ENCODE data around the gene ANKRD30B. TPM values are rescaled to one million over a fixed set of nuclear protein-coding genes. Genes with fewer than 3 reads are reported as not detected.

Gene ANKRD30B
- total and polyA plus RNA-seq, 2 of the 13 experiments (the other 11 are each of a cell fraction or from before 2014, with no cell fraction given): not detected

GRCh38 chr18:14769381-14769780, 21.4 kb downstream of the ANKRD30B start:
- Histone ChIP-seq H3K27me3 (ENCODE audit: control insufficient read depth in 1 of 2, insufficient read depth in 2 of 2, low read length in 2 of 2) (no peaks in the 10 kb centered on the region), H3K27ac (ENCODE audit: extremely low read length, insufficient read depth, low read length) (no peak overlapping the region), H3K4me2 (ENCODE audit: low read depth, low read length) (no peak overlapping the region), H3K4me1 (ENCODE audit: insufficient read depth, low read length) (no peaks in the 10 kb centered on the region), H3K4me3 (replicated peaks in 1 of 3; ENCODE audit: insufficient read depth in 1 of 3, low read depth in 2 of 3, low read length in 3 of 3) (no peak overlapping the region), H3K36me3 (replicated peaks in 1 of 2; ENCODE audit: control insufficient read depth in 1 of 2, insufficient read depth in 2 of 2, low read length in 2 of 2) (no peaks in the 10 kb centered on the region), H3K79me2 (ENCODE audit: insufficient read depth, low read length) (no peaks in the 10 kb centered on the region), H2AFZ (ENCODE audit: low read length) (no peak overlapping the region), H4K20me1 (ENCODE audit: insufficient read depth, low read length) (no peaks in the 10 kb centered on the region), H3K9ac (ENCODE audit: insufficient read depth, low read depth, low read length) (no peak overlapping the region), H3K9me3 (ENCODE audit: low read length) (no peaks in the 10 kb centered on the region)
- intact Hi-C loops (cut with micrococcal nuclease; ENCODE audit: unreplicated experiment) (no loop called here), in situ Hi-C loops (cut with HindIII; ENCODE audit: extremely low pct_ligation_motif_present, low pct_unique_long_range_greater_than_20kb) (no loop called here)
- no peak for FAIRE-seq
- no peak for TF ChIP-seq ZNF670 (CRISPR knock-in tag; IDR thresholded peaks at IDR 0.05; ENCODE audit: borderline replicate concordance)
- no peak for TF ChIP-seq RFX1 (IDR thresholded peaks at IDR 0.05)
- TF ChIP-seq MAZ (IDR thresholded peaks at IDR 0.05; ENCODE audit: borderline replicate concordance, low read depth, low read length): no peak
- no peak for TF ChIP-seq MAZ (CRISPR knock-in tag; IDR thresholded peaks at IDR 0.05; ENCODE audit: low read depth)
- no peak for TF ChIP-seq ZNF207 (IDR thresholded peaks at IDR 0.05; ENCODE audit: borderline replicate concordance)
- no peak for TF ChIP-seq TARDBP (CRISPR knock-in tag; IDR thresholded peaks at IDR 0.05)
- no peak for TF ChIP-seq CENPBD1 (CRISPR knock-in tag; IDR thresholded peaks at IDR 0.05; ENCODE audit: borderline replicate concordance, low read depth)
- no peak for TF ChIP-seq REXO4 (CRISPR knock-in tag; IDR thresholded peaks at IDR 0.05; ENCODE audit: borderline replicate concordance)
- no peak for TF ChIP-seq HMGA1 (CRISPR knock-in tag; conservative IDR thresholded peaks at IDR 0.05)
- TF ChIP-seq MAFF (IDR thresholded peaks at IDR 0.05; ENCODE audit: low read depth, low read length): no peak
- no peak for TF ChIP-seq ZNF563 (CRISPR knock-in tag; IDR thresholded peaks at IDR 0.05)
- TF ChIP-seq MAF1 (CRISPR knock-in tag; IDR thresholded peaks at IDR 0.05; ENCODE audit: borderline replicate concordance): no peak
- TF ChIP-seq ZFP37 (CRISPR knock-in tag; IDR thresholded peaks at IDR 0.05; ENCODE audit: borderline replicate concordance): no peak
- no peak for TF ChIP-seq ZNF329 (CRISPR knock-in tag; IDR thresholded peaks at IDR 0.05; ENCODE audit: low read depth)
- TF ChIP-seq, protein P1, sequence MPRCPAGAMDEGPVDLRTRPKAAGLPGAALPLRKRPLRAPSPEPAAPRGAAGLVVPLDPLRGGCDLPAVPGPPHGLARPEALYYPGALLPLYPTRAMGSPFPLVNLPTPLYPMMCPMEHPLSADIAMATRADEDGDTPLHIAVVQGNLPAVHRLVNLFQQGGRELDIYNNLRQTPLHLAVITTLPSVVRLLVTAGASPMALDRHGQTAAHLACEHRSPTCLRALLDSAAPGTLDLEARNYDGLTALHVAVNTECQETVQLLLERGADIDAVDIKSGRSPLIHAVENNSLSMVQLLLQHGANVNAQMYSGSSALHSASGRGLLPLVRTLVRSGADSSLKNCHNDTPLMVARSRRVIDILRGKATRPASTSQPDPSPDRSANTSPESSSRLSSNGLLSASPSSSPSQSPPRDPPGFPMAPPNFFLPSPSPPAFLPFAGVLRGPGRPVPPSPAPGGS (CRISPR knock-in tag; IDR thresholded peaks at IDR 0.05): no peak
- TF ChIP-seq ZNF891 (CRISPR knock-in tag; IDR thresholded peaks at IDR 0.05): no peak
- TF ChIP-seq KLF11 (CRISPR knock-in tag; IDR thresholded peaks at IDR 0.05): no peak
- TF ChIP-seq, protein P2, sequence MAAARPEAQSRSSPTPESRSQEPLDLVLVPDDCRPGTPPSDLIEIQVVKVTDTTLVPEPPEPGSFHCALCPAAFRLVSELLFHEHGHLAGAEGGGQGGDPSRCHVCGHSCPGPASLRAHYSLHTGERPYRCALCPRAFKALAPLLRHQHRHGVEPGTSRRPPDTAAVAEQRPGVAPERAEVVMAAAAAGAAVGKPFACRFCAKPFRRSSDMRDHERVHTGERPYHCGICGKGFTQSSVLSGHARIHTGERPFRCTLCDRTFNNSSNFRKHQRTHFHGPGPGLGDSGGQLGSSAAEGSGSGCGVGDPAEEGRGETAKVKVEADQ (CRISPR knock-in tag; IDR thresholded peaks at IDR 0.05; ENCODE audit: borderline replicate concordance): no peak
- TF ChIP-seq SOX5 (CRISPR knock-in tag; IDR thresholded peaks at IDR 0.05; ENCODE audit: borderline replicate concordance): no peak
- TF ChIP-seq, protein P3, sequence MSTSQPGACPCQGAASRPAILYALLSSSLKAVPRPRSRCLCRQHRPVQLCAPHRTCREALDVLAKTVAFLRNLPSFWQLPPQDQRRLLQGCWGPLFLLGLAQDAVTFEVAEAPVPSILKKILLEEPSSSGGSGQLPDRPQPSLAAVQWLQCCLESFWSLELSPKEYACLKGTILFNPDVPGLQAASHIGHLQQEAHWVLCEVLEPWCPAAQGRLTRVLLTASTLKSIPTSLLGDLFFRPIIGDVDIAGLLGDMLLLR (CRISPR knock-in tag; IDR thresholded peaks at IDR 0.05): no peak
- CTCF ChIA-PET (ENCODE audit: low intra/inter-chr PET ratio, low total read pairs): no interaction called here
- WGBS (ENCODE audit: low lambda C conversion rate): 40% methylated on average over 2 of the region's 2 CpGs
- POLR2A ChIA-PET: no interaction called here
- no TSS peak for BruUV-seq (replicated peaks)
- no peak for ATAC-seq
- DNase-seq (ENCODE audit: low spot score): no peak

Measured in HepG2 (cell line).